Epithelial cell of prostate (primary cell): Measurements from ENCODE around the gene THEMIS.
A peak's percentile ranks its signal among the peaks of the same experiment; 100 is the strongest.
"Not testable (repeated sequence)": the region's sequence is repeated elsewhere in the genome, so short reads cannot be mapped to it uniquely, and the experiment has no call there.

ENCODE experiments used
- DNase-seq: peaks from one replicate; pipeline ENCODE4 v3.0.0-alpha.2; 2011; ENCODE audit warnings: low read depth, low spot score
- H3K27ac ChIP-seq: fragments of 450-650 bp; 2 replicates; pipeline ENCODE4 v1.5.1; 2017; ENCODE audit warnings: mild to moderate bottlenecking

THEMIS gene, protein sequence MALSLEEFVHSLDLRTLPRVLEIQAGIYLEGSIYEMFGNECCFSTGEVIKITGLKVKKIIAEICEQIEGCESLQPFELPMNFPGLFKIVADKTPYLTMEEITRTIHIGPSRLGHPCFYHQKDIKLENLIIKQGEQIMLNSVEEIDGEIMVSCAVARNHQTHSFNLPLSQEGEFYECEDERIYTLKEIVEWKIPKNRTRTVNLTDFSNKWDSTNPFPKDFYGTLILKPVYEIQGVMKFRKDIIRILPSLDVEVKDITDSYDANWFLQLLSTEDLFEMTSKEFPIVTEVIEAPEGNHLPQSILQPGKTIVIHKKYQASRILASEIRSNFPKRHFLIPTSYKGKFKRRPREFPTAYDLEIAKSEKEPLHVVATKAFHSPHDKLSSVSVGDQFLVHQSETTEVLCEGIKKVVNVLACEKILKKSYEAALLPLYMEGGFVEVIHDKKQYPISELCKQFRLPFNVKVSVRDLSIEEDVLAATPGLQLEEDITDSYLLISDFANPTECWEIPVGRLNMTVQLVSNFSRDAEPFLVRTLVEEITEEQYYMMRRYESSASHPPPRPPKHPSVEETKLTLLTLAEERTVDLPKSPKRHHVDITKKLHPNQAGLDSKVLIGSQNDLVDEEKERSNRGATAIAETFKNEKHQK

DNA sequence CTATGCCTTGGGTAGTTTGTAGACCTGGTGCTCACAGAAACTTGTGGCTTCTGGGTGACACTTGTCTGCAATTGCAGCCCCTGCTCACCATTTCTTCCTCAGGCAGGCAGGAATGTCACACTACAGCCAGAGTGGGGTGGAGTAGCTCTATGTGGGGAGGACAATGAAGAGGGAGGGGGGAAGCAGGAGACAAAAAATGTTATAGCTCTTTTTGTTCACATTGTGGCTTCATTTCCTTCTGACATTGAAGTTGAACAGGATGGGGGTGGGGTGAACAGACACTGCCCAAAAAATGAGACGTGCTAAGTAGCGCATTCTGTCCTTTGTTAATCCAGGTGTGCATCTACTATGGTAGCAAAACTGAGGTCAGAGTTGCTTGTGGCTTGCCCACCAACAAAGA lies at the start of gene THEMIS:
Gene THEMIS, minus strand, starts transcription at position 124 of the 400 bp plus-strand sequence. CDS start 126 bp downstream, outside the sequence.
- H3K27ac ChIP-seq: no peak within 1 kb of the TSS
- no peak for DNase-seq

DNA sequence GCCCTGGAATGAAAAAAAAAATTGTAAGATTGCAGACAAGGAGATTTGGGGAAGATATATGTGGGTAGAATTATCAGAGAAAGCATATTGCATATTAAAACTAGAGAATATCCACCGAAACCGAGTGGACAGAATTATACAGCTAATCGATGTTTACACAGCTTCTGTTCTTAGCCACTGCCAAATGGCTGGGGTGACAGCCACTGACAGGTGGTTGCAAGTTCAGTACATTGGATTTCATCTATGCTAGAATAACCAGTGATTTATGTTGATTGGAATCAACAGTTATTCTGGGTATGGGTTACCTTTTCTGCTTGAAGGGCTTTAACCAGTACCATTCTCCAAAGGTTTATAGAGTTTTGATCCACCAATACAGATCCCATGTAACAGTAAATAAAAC lies 48.4 kb upstream of the THEMIS start:
- H3K27ac ChIP-seq: no peak overlapping the region
- DNase-seq: no peak

DNA sequence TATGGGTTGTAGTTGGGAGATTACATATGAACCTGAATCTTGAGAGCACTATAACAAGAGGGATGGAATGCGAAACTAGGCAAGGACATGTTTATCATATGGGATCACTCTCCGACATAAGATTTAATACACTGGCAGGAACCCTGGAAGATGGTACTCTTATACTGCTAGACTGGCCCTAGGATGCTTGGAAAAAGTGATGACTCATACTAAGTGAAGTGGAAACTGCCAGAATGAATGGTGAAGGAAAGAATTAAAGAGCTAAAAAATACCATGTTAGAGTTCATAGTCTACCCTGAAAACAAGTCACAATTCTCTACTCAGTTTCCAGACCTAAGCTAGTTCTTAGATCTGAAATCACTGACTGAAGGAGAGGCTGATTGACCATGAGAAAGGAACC lies 45.5 kb upstream of the THEMIS start:
- DNase-seq: no peak
- H3K27ac ChIP-seq: no peak overlapping the region

DNA sequence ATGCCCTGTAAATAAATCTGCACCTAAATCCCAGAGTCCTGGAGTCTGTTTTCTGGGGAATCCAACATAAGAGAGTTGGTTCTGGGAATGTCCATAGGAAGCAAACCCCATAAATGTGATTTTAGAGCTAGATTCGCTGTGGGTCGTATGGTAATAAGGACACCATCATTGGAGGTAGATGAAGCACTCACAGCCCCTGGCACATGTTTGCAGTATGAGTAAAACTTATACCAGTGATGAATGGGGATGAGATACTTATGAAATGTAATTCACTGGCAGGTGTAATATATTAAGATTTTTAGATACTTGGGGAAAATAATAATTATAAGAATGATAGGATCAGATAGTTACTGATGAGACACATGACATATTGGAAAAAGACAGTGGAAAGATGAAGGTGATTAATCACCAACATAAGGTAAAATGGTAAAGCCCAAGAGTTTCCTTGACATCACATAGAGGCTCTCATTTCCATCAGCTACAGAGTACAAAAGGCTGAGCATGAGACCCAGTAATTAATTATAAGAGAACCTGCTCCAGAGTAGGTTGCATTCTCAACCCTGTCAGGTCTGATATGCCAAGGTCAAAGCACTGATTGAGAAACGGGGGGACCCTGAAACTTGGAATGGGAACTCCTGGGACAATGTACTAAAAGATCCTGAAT lies 44.7 kb upstream of the THEMIS start:
- no peak for DNase-seq

DNA sequence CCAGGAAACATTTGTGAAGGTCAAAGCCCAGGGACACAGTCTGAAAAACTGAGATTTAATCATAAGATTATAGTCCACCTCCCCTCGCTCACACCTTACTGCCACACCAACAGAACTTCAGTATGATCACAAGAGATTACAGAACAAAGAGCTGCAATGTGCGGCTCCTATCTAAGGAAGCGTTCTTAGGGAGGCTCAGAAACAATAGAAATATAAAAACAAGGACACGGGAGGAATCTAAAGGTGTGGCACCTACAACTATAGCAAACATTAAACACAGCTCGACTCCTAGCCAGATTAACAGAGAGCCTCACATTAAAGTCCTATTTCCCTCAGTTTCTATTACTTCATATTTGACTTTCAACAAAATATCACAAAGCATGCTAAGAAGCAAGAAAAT lies 40.4 kb upstream of the THEMIS start:
- no peak overlapping the region for H3K27ac ChIP-seq
- no peak for DNase-seq

More for the DNA sequence above, 44.7 kb upstream of the THEMIS start:
- H3K27ac ChIP-seq: no peak overlapping the region

DNA sequence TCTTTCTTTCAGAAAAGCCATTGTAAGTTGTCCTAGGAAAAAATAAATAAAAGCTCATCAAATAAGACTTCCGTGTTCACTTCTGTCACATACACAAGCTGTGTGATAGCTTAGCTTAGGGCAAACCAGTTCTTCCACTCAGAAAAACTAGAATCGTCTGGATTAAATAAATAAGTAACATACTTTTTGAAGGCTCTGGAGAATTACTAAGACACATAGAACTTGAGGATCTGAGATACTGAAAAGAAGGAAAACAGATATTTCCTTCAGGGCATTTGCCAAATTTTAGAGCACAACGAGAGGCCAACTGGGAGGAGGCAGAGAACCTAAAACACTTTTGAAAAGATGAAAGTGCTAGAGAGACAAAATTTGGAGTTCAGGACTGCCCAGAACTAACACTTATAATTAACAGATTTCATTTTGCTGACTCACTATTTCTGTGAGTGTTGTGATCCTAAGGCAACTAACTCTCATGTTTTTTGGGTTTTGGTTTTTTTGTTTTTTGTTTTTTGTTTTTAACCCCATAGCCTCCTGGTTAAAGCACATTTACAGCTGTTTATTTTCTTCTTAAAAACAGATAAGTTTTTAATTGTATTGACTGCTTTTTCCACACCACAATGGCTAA lies 38.7 kb upstream of the THEMIS start:
- DNase-seq: no peak
- peak overlapping the region; percentile 48 for H3K27ac ChIP-seq

DNA sequence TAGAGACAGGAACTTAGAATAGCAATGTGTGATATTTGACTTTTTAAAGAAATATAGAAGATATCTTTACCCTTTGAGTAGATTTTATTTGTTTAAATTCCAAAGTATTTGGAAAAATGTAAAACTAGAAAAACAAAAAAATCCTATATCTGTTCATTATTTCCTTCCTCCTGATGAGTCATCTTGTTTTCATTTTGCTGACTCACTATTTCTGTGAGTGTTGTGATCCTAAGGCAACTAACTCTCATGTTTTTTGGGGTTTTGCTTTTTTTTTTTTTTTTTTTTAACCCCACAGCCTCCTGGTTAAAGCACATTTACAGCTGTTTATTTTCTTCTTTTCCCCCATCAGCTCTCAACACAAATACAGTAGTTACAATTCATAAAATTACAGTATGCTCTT lies 37.8 kb upstream of the THEMIS start:
- H3K27ac ChIP-seq: peak overlapping the region; percentile 48
- DNase-seq: no peak

DNA sequence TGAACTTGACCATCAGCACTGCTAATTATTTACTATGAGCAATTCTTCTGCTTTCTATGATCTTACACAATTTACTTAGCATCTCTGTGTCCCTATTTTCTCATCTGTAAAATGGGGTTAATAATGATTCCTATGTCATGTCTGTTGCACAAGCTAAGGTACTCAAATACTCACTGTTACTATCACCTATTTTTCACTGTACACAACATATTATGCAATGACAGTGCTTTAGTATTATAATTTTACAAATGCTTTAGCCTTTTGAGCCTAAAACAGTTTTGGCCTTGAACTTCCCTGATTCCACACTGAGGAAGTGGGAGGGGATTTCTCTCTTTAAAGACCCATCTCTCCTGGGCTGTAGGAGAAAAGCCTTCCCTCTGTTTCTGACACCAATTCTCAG lies 36.9 kb upstream of the THEMIS start:
- DNase-seq: no peak
- H3K27ac ChIP-seq: no peak overlapping the region

DNA sequence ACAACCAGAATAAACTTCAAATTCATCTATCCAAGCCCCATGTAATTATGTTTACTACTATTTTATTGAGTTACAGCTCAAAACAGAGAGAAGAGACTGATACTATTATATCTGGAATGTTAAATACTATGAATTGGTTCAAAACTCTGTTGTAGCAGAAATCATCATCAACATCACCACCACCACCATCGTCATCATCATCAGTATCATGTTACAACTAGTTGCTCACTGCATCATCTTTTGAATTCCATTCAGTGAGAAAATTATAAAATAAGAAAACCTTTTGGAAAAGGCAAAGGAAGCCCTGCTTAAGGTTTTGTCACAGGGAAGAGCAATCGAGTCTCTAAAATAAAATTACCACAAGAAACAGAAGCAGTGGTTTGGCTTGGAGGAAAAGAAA lies 36.2 kb upstream of the THEMIS start:
- no peak overlapping the region for H3K27ac ChIP-seq
- no peak for DNase-seq

DNA sequence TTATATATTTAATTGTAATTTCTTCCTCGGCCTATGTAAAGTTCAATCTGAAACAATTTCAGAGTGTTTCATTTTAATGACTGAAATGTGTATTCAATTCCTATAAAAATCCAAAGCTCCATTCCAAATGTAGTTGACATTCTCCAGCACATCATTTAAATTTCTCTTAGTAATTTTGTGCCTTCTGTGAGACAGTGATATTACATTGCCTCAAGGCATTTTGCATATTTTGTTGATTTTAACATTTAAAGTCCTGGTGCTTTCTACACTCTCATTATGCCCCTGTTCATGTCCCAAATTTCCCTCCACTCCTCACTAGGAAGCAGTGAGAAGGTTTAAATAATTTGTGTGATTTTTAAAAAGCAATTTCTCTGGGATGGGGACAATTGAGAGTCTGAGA lies 34.1 kb upstream of the THEMIS start:
- no peak overlapping the region for H3K27ac ChIP-seq
- DNase-seq: no peak

DNA sequence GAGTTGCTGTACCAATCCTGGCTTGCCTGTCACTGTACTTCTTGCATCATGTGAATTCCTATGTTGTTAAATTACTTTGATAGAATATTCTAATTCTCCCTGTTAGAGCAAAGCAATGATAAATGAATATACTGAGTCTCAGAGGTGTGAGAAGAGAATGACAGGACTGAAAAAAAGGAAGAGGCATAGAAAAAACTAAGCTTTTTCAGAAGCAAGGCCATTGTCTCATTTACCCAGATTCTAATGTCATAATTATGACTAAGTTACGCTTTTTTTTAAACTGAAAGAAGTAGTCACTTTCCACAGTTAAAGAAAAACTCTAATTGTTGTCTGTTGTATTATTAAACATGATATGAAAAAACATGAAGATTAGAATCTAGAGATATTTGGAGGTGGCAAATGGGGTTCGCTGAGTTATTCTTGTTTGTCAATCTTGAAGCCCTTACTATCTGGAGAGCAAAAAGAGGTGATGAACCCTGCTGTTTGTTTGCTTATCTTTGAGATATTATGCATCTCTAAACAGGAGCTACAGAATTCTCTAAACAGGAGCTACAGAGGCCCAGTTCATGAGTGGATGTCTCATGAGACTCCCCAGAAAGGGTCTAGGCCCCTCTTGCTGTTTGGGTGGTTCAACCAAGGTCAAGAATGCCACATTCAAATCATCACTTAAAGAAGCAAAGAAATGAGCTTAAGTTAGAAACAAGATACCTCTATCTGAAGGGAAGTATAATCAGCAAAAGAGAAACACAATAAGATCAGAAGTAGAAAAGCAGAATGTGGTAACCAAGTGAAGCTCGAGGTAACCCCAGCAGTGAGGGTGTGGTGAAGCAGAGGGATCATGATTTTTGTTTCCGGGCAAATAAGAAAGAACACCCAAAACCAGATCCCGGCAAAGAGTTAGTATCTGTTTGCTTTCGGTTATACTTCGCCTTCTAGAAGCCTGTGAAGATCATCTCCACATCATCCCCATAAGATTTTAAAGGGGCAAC lies 33.3 kb upstream of the THEMIS start:
- no peak for DNase-seq
- no peak overlapping the region for H3K27ac ChIP-seq

DNA sequence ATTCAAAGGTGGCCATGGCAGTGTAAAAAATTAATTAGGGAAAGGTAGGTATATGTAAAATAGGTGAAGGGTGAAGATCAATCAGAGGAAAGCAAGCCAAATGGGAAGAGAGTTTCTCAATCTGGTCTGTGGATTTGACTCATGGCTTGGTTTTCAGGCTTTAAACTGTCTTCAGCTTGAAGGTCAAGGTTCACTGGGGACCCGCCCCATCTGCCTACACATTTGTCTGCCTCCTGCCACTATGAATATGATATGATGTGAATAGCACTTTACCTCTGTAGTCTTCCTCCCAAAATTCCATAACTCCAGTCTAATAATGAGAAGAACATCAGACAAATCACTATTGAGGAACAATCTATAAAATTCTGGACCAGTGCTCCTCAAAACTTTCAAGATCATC lies 32.3 kb upstream of the THEMIS start:
- no peak for DNase-seq
- H3K27ac ChIP-seq: no peak overlapping the region

DNA sequence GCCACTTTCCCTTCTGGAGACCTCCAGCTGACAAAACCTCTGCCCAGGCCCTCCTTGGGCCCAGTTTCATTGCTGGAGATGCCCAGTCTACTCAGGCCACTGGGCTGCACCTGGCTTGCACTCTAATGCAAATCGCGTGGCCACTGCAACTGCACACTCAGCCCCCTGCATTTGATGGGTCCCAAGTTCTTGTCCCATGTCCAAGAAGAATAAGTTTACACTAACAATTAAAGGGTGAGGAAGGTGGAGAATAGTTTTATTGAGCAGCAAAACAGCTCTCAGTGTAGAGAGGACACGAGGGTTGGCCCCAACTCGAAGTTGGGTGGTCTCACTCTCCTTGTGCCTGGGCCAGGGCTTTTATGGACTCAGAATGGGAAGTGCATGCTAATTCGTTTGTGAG lies 31.9 kb upstream of the THEMIS start:
- DNase-seq: no peak
- no peak overlapping the region for H3K27ac ChIP-seq

DNA sequence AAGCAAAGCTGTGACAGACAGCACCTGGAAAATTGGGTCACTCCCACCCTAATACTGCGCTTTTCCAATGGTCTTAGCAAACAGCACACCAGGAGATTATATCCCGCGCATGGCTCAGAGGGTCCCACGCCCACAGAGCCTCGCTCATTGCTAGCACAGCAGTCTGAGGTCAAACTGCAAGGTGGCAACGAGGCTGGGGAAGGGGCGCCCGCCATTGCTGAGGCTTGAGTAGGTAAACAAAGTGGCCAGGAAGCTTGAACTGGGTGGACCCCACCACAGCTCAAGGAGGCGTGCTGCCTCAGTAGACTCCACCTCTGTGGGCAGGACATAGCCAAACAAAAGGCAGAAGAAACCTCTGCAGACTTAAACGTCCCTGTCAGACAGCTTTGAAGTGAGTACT lies 25.6 kb upstream of the THEMIS start:
- not testable (repeated sequence) for H3K27ac ChIP-seq, DNase-seq

DNA sequence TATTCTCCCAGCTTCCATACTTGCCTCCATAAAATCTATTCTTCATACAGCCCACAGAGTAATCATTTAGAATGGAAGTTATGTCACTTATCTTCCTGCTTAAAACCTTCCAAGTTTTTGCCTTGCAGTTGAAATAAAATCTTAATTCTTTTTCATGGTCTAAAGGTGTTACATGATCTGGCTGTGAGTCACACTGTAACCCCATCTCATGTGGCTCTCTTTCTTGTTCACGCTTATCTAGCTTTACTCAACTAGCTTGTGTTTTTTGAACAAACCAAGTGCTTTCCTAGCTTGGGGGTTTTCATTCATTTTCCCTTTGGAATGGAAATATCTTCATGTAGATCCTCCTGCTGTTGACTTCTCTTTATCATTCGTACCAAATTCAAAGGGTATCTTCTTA lies 23.6 kb upstream of the THEMIS start:
- no peak overlapping the region for H3K27ac ChIP-seq
- DNase-seq: no peak

DNA sequence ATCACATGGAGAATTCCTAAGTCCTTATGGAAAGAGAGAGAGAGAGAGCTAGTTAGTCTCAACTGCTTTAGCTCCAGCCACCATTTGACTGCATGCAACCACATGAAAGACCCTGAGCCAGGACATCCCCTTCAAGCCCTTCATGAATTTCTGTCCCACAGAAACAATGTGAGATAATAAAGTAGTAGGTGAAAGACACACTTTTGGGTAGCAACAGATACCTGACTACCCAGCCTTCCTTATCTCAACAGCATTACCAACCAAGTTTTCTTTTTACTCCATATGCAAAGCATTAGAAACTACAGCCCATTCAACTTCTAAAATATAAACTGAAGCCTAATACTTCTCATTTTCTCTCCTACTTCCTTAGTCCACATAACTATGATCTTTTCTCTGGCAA lies 23.2 kb upstream of the THEMIS start:
- H3K27ac ChIP-seq: no peak overlapping the region
- DNase-seq: no peak

DNA sequence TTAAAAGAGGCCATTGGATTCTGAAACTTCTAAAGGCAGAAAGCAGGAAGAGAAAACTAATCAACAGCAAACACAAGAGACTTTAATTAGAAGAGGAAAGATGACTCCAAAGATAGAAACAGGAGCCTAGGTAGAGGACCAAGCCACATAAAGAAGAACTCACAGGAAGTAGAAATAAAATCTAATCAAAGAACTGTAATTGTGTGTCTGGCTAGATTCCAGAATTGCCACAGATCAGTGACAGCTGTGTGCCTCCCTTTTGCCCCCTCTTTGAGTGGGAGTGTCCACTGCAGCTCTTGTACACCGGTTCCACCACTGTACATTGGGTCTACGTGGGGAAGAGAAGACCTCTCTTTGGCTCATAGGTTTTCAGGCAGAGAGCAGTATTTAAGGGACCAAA lies 22.3 kb upstream of the THEMIS start:
- no peak overlapping the region for H3K27ac ChIP-seq
- no peak for DNase-seq

DNA sequence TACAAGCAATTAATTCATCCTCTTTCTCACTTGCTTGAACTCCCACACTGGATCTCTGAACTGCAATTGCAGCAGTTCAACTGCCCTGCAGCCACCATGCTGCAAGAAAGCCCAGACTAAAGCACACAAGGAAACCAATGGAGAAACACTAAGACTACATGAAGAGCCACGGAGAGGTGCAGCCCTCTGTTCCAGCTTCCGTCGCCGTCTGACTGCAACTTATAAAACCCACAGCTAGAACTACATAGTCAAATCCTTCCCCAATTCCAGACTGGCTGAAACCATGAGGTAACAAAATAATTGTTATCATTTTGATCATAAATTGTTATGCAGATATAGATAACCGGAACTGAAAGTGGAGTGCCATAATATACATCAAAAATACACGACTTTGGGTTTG lies 21.1 kb upstream of the THEMIS start:
- no peak for DNase-seq

DNA sequence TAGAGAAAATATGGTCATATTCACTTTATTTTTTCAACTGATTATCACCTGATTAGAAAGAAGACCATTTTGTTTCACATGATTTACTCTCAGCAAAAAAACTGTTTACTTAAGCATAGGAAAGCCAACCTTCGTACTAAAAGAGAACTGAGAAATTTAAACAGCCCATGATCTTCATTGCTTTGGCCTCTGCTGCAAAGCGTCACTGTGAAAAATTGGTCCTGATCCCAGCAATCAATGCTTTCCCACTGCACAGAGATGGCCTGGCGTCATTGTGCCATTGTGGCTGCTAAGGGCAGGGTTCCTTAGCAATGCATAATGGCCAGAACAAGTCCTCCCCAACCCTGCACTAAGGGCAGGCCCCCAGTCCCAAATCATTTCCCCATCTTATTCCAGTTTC lies 19.9 kb upstream of the THEMIS start:
- no peak for DNase-seq
- no peak overlapping the region for H3K27ac ChIP-seq

More for the DNA sequence above, 21.1 kb upstream of the THEMIS start:
- H3K27ac ChIP-seq: no peak overlapping the region
